ENCODE measurements around the gene CLPTM1L. TPM values are rescaled to one million over a fixed set of nuclear protein-coding genes. Genes with fewer than 3 reads are reported as not detected.
A peak's percentile ranks its signal among the peaks of the same experiment; 100 is the strongest.
"Not testable (repeated sequence)": the region's sequence is repeated elsewhere in the genome, so short reads cannot be mapped to it uniquely, and the experiment has no call there.

Gene CLPTM1L
- total RNA-seq, 3 donors from 2014 or later, result 86.6 to 101 (median 97.6) TPM

DNA sequence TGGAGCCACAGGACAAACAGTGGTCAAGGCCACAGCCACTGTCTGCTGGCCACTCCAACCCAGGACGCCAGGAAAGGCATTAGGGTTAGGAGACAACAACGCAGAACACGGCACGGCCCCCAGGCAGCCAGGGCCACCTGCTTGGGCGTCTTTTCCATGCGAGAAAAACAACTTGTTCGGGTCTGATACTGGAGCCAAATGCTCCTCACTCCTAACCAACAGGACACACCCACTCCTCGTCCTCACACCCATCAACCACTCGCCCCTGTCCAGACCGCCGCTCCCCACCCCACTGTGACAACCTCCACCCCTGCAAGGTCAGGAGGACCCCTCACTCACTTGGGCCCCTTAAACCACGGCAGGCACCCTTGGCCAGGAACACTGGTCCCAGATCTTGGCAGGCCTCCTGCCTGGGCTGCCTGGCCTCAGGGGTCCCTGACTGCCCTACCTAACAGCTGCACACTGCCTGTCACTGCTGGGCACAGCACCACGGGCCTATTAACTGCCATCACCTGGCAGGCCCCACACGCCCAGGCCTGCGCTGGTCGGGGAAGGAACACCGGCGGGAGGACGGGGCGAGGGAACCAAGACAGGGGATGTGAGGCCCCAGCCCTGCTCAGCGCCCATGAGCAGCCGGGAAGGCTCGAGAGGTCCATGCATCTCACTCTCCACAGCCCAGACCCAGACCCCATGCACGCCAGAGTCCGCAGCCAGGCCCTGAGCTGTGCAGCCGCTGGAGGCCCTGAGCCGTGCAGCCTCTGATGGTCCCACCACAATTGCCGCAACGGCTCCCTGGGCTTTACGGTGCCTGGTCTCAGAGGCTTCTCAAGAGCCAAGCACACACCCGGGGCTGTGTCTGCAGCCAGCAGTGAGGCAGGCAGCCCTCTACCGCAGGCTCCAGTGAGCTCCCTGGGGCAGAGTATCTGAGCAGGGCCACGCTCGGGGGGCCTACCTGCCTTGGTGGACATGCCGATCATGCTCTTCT lies 13.8 kb downstream of the CLPTM1L start:
- intact Hi-C loops (cut with DNase I, micrococcal nuclease), result no loop called here
- H3K4me1 ChIP-seq (ENCODE audit: low read depth), result peaks cover 7% of the 10 kb centered on the region
- TF ChIP-seq, protein P1, sequence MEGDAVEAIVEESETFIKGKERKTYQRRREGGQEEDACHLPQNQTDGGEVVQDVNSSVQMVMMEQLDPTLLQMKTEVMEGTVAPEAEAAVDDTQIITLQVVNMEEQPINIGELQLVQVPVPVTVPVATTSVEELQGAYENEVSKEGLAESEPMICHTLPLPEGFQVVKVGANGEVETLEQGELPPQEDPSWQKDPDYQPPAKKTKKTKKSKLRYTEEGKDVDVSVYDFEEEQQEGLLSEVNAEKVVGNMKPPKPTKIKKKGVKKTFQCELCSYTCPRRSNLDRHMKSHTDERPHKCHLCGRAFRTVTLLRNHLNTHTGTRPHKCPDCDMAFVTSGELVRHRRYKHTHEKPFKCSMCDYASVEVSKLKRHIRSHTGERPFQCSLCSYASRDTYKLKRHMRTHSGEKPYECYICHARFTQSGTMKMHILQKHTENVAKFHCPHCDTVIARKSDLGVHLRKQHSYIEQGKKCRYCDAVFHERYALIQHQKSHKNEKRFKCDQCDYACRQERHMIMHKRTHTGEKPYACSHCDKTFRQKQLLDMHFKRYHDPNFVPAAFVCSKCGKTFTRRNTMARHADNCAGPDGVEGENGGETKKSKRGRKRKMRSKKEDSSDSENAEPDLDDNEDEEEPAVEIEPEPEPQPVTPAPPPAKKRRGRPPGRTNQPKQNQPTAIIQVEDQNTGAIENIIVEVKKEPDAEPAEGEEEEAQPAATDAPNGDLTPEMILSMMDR (IDR thresholded peaks at IDR 0.05), result no peak
- peak; percentile 29 for ATAC-seq
- no peak overlapping the region for H3K4me3 ChIP-seq
- H3K36me3 ChIP-seq (ENCODE audit: low read depth), result peaks cover 7% of the 10 kb centered on the region
- no peaks in the 10 kb centered on the region for H3K9me3 ChIP-seq
- peak in 2 of 3 donors; percentile 33 to 34 for DNase-seq

DNA sequence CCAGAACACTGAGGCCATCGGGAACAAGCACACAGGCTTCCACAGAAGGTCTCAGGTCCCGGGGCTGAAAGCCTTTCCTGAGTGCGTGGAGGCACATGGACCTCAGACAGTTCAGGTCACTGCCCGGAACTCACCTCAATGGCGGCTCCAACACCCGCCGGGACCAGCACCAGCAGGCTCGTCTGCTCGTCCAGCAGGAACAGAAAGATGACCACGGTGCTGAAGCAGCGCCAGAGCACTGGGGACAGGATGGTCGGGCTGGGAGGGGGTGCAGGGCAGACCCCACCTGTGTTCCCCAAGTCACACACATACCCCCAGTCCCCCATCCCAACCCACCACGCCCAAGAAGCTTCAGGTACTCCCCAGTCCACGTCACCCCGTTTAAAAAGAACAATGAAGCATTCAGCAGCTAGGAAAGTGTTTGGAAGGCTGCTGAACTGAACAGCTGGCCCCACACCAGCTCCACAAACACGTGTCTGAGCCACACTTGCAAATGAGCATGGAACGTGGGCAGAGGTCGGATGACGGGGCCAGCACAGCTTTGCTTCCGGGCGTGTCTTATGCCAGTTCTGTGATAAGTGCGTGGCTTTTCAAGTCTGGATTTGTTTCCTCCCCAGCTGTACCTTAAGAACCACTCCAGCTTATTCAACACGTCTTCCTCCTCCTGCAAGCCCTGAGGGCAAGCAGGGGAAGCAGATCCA lies 14.6 kb downstream of the CLPTM1L start:
- no peak overlapping the region for H3K4me3 ChIP-seq
- peaks cover 7% of the 10 kb centered on the region for H3K4me1 ChIP-seq (ENCODE audit: low read depth)
- peaks cover 7% of the 10 kb centered on the region for H3K36me3 ChIP-seq (ENCODE audit: low read depth)
- DNase-seq (peak; percentile 52 to 67 (median 62)), ATAC-seq (peak; percentile 74)
- intact Hi-C loops (cut with DNase I, micrococcal nuclease), result no loop called here
- TF ChIP-seq, protein P1 (IDR thresholded peaks at IDR 0.05), result no peak
- H3K9me3 ChIP-seq, result no peaks in the 10 kb centered on the region

DNA sequence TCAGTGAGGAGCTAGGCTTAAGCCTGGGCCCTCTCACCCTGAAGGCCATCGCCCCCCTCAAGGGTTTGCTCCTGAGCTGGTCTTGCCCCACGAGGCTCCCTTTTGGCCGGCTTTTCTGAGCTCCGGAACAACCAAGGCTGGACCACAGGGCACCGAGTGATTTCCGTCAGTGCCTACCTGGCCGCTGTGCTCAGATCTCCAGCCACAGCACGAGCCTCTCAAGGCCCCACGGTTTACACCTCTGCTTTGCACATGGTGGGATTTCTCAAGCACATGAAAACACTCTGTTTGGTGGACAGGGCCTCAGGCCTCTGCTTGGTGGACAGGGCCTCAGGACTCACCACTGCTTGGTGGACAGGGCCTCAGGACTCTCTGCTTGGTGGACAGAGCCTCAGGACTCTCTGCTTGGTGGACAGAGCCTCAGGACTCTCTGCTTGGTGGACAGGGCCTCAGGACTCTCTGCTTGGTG lies 15.8 kb downstream of the CLPTM1L start:
- TF ChIP-seq, protein P1 (IDR thresholded peaks at IDR 0.05), result no peak

DNA sequence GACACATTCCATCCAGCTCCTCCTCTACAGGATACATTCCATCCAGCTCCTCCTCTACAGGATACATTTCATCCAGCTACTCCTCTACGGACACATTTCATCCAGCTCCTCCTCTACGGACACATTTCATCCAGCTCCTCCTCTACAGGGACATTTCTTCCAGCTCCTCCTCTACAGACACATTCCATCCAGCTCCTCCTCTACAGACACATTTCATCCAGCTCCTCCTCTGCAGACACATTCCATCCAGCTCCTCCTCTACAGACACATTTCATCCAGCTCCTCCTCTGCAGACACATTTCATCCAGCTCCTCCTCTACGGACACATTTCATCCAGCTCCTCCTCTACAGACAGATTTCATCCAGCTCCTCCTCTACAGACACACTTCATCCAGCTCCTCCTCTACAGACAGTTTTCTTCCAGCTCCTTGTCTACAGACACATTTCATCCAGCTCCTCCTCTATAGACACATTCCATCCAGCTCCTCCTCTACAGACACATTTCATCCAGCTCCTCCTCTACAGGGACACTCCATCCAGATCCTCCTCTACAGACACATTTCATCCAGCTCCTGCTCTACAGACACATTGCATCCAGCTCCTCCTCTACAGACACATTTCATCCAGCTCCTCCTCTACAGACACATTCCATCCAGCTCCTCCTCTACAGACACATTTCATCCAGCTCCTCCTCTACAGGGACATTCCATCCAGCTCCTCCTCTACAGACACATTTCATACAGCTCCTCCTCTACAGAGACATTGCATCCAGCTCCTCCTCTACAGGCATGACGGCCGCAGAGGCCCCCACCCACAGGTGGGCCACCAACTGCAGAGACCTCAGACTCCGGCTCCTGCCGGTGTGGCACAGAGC lies 16.4 kb downstream of the CLPTM1L start:
- ATAC-seq; H3K4me3 ChIP-seq; H3K9me3 ChIP-seq; DNase-seq; intact Hi-C loops (cut with DNase I, micrococcal nuclease); H3K4me1 ChIP-seq (ENCODE audit: low read depth); H3K36me3 ChIP-seq (ENCODE audit: low read depth): not testable (repeated sequence)

More for the DNA sequence above, 15.8 kb downstream of the CLPTM1L start:
- intact Hi-C loops (cut with DNase I, micrococcal nuclease), result no loop called here
- Histone ChIP-seq H3K9me3 (no peaks in the 10 kb centered on the region), H3K4me1 (ENCODE audit: low read depth) (peaks cover 7% of the 10 kb centered on the region), H3K4me3 (no peak overlapping the region), H3K36me3 (ENCODE audit: low read depth) (peaks cover 7% of the 10 kb centered on the region)
- DNase-seq (peak in 1 of 3 donors; percentile 19), ATAC-seq (no peak)

DNA sequence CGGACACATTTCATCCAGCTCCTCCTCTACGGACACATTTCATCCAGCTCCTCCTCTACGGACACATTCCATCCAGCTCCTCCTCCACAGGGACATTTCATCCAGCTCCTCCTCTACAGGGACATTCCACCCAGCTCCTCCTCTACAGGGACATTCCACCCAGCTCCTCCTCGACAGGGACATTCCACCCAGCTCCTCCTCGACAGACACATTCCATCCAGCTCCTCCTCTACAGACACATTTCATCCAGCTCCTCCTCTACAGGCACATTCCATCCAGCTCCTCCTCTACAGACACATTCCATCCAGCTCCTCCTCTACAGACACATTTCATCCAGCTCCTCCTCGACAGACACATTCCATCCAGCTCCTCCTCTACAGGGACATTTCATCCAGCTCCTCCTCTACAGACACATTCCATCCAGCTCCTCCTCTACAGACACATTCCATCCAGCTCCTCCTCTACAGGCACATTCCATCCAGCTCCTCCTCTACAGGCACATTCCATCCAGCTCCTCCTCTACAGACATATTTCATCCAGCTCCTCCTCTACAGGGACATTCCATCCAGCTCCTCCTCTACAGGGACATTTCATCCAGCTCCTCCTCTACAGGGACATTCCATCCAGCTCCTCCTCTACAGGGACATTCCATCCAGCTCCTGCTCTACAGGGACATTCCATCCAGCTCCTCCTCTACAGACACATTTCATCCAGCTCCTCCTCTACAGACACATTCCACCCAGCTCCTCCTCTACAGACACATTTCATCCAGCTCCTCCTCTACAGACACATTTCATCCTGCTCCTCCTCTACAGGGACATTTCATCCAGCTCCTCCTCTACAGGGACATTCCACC lies 17.8 kb downstream of the CLPTM1L start:
- H3K4me3 ChIP-seq; intact Hi-C loops (cut with DNase I, micrococcal nuclease); H3K9me3 ChIP-seq; H3K36me3 ChIP-seq (ENCODE audit: low read depth); DNase-seq; H3K4me1 ChIP-seq (ENCODE audit: low read depth); ATAC-seq: not testable (repeated sequence)

DNA sequence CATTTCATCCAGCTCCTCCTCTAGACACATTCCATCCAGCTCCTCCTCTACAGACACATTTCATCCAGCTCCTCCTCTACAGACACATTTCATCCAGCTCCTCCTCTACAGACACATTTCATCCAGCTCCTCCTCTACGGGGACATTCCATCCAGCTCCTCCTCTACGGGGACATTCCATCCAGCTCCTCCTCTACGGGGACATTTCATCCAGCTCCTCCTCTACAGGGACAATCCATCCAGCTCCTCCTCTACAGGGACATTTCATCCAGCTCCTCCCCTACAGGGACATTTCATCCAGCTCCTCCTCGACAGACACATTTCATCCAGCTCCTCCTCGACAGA lies 18.4 kb downstream of the CLPTM1L start:
- H3K4me1 ChIP-seq (ENCODE audit: low read depth); H3K9me3 ChIP-seq; intact Hi-C loops (cut with DNase I, micrococcal nuclease); H3K36me3 ChIP-seq (ENCODE audit: low read depth); ATAC-seq; H3K4me3 ChIP-seq; DNase-seq: not testable (repeated sequence)

Data from mucosa of descending colon (tissue), 3 donors.